EL (cell line): Measurements from ENCODE around the gene NELFB.

Source experiments
- DNase-seq: peaks from one replicate; pipeline ENCODE4 v3.0.0-alpha.2; 2016

The NELFB gene

GRCh38 chr9:137270929-137271695 is 16.0 kb downstream of the NELFB start:
- DNase-seq: no peak

- DNase-seq: no peak
Measured at GRCh38 chr9:137271696-137272076, 16.6 kb downstream of the NELFB start.

GRCh38 chr9:137272241-137273094 is 17.3 kb downstream of the NELFB start:
- no peak for DNase-seq

GRCh38 chr9:137273095-137273490 is 18.0 kb downstream of the NELFB start:
- DNase-seq: no peak

- no peak for DNase-seq
Measured at GRCh38 chr9:137273611-137274320, 18.6 kb downstream of the NELFB start.

- DNase-seq: no peak
Measured at GRCh38 chr9:137275203-137275587, 20.1 kb downstream of the NELFB start.

GRCh38 chr9:137275588-137276472 is 20.7 kb downstream of the NELFB start:
- no peak for DNase-seq

- DNase-seq: peak; percentile 64
Measured at GRCh38 chr9:137276473-137277328, 21.6 kb downstream of the NELFB start.

- DNase-seq: peak; percentile 95
Measured at GRCh38 chr9:137277329-137278041, 22.4 kb downstream of the NELFB start, which contains the start of gene TOR4A. Gene TOR4A, plus strand, starts transcription at chr9:137277726. Its CDS starts 964 bp downstream, at chr9:137278690.

- DNase-seq: peak; percentile 34
Measured at GRCh38 chr9:137278061-137278701, 23.1 kb downstream of the NELFB start.

- DNase-seq: no peak
Measured at GRCh38 chr9:137278721-137279711, 23.9 kb downstream of the NELFB start.

- no peak for DNase-seq
Measured at GRCh38 chr9:137279741-137280473, 24.8 kb downstream of the NELFB start.

- no peak for DNase-seq
Measured at GRCh38 chr9:137280474-137281344, 25.6 kb downstream of the NELFB start.

- DNase-seq: no peak
Measured at GRCh38 chr9:137281345-137282116, 26.4 kb downstream of the NELFB start.

- DNase-seq: peak; percentile 52
Measured at GRCh38 chr9:137286975-137287383, 31.9 kb downstream of the NELFB start.

GRCh38 chr9:137293094-137293481 is 38.0 kb downstream of the NELFB start:
- DNase-seq: no peak
